Thymus (tissue), 11 donors: ENCODE data around the gene MRPL19. TPM values are rescaled to one million over a fixed set of nuclear protein-coding genes. Genes with fewer than 3 reads are reported as not detected.

ENCODE experiments used
- DNase-seq, 9 donors: peaks; one replicate each; pipeline ENCODE4 v3.0.0-alpha.2; 2013; ENCODE audit warnings: low spot score in 9 of 9, low read depth in 6 of 9, missing footprints in 1 of 9
- H3K27ac ChIP-seq, 2 donors: one replicate each; pipeline ENCODE4 v1.5.1; 2013; ENCODE audit warnings: control low read depth in 1 of 2, low read depth in 1 of 2, low read length in 1 of 2, mild to moderate bottlenecking in 1 of 2, moderate library complexity in 1 of 2
- H3K27me3 ChIP-seq, 2 donors: one replicate each; pipeline ENCODE4 v1.5.1; 2013; ENCODE audit warnings: low read length in 1 of 2; ENCODE audit not compliant: control insufficient read depth in 2 of 2, insufficient read depth in 1 of 2
- H3K36me3 ChIP-seq, 2 donors: one replicate each; pipeline ENCODE4 v1.5.1; 2013; ENCODE audit warnings: low read length in 1 of 2, mild to moderate bottlenecking in 1 of 2, moderate library complexity in 1 of 2; ENCODE audit not compliant: control insufficient read depth in 2 of 2, insufficient read depth in 2 of 2
- H3K4me1 ChIP-seq, 2 donors: one replicate each; pipeline ENCODE4 v1.5.1; 2013; ENCODE audit warnings: low read length in 2 of 2; ENCODE audit not compliant: control insufficient read depth in 2 of 2, insufficient read depth in 2 of 2
- H3K4me3 ChIP-seq, 2 donors: one replicate each; pipeline ENCODE4 v1.5.1; 2013; ENCODE audit warnings: low read length in 2 of 2, control low read depth in 1 of 2, mild to moderate bottlenecking in 1 of 2
- H3K9me3 ChIP-seq, 2 donors: one replicate each; pipeline ENCODE4 v1.5.1; 2013; ENCODE audit warnings: low read length in 1 of 2, mild to moderate bottlenecking in 1 of 2; ENCODE audit not compliant: control insufficient read depth in 2 of 2, insufficient read depth in 1 of 2
- WGBS: extraction: QIAGEN DNeasy Blood & Tissue Kit; methylation state at CpG from one replicate; pipeline ENCODE4 v1.1.7; 2013; 5-methylcytosine and 5-hydroxymethylcytosine counted together
- polyA plus RNA-seq: library from polyadenylated mRNA; stranded (reverse); fragments of 200-250 nt; gene quantifications from one replicate; pipeline ENCODE4 v1.2.3, GENCODE V29; 2013
- total RNA-seq: library from RNA; stranded (reverse); fragments of 120-200 nt; gene quantifications from one replicate; pipeline ENCODE4 v1.2.4, GENCODE V29; 2013
- donor health status: healthy.

The MRPL19 gene
- total and polyA plus RNA-seq, 2 donors, result 15.0 to 37.3 TPM

GRCh38 chr2:75622929-75623328 lies 23.7 kb upstream of the MRPL19 start:
- no peaks in the 10 kb centered on the region for H3K9me3 ChIP-seq
- 93% methylated on average over 3 of the region's 3 CpGs for WGBS
- no peaks in the 10 kb centered on the region for H3K4me1 ChIP-seq
- no peaks in the 10 kb centered on the region for H3K36me3 ChIP-seq
- no peak overlapping the region for H3K27ac ChIP-seq
- no peak overlapping the region for H3K4me3 ChIP-seq
- DNase-seq, result no peak
- H3K27me3 ChIP-seq, result no peaks in the 10 kb centered on the region

GRCh38 chr2:75627902-75628504 lies 18.6 kb upstream of the MRPL19 start:
- Histone ChIP-seq H3K4me3 (no peak overlapping the region), H3K9me3 (no peaks in the 10 kb centered on the region), H3K36me3 (no peaks in the 10 kb centered on the region), H3K4me1 (no peaks in the 10 kb centered on the region), H3K27ac (no peak overlapping the region), H3K27me3 (no peaks in the 10 kb centered on the region)
- peak in 8 of 9 donors; percentile 34 to 80 (median 62) for DNase-seq
- WGBS, result 3% methylated on average over 4 of the region's 4 CpGs

GRCh38 chr2:75632091-75632701 lies 14.4 kb upstream of the MRPL19 start:
- Histone ChIP-seq H3K27ac (no peak overlapping the region), H3K4me1 (no peaks in the 10 kb centered on the region), H3K4me3 (no peak overlapping the region), H3K9me3 (no peaks in the 10 kb centered on the region), H3K36me3 (no peaks in the 10 kb centered on the region), H3K27me3 (no peaks in the 10 kb centered on the region)
- DNase-seq, result no peak
- WGBS, result 81% methylated on average over 5 of the region's 5 CpGs

GRCh38 chr2:75632813-75633212 lies 13.8 kb upstream of the MRPL19 start:
- Histone ChIP-seq H3K9me3 (no peaks in the 10 kb centered on the region), H3K27ac (no peak overlapping the region), H3K36me3 (no peaks in the 10 kb centered on the region), H3K4me1 (no peaks in the 10 kb centered on the region), H3K4me3 (no peak overlapping the region), H3K27me3 (peaks cover 0 to 5% of the 10 kb centered on the region in 2 donors)
- no peak for DNase-seq
- WGBS, result 97% methylated on average over 1 of the region's 1 CpG

GRCh38 chr2:75633620-75634019 lies 13.0 kb upstream of the MRPL19 start:
- Histone ChIP-seq H3K27ac (no peak overlapping the region), H3K4me1 (no peaks in the 10 kb centered on the region), H3K9me3 (no peaks in the 10 kb centered on the region), H3K27me3 (peaks cover 0 to 6% of the 10 kb centered on the region in 2 donors), H3K36me3 (no peaks in the 10 kb centered on the region), H3K4me3 (no peak overlapping the region)
- no peak for DNase-seq
- WGBS, result 61% methylated on average over 3 of the region's 3 CpGs

GRCh38 chr2:75634945-75635344 lies 11.6 kb upstream of the MRPL19 start:
- H3K27ac ChIP-seq, result no peak overlapping the region
- no peaks in the 10 kb centered on the region for H3K4me1 ChIP-seq
- no peak overlapping the region for H3K4me3 ChIP-seq
- H3K36me3 ChIP-seq, result no peaks in the 10 kb centered on the region
- H3K27me3 ChIP-seq, result peaks cover 0 to 9% of the 10 kb centered on the region in 2 donors
- 0% methylated on average over 1 of the region's 1 CpG for WGBS
- no peaks in the 10 kb centered on the region for H3K9me3 ChIP-seq
- no peak for DNase-seq

GRCh38 chr2:75637568-75637967 lies 9.0 kb upstream of the MRPL19 start:
- DNase-seq, result no peak
- no peaks in the 10 kb centered on the region for H3K4me1 ChIP-seq
- H3K27me3 ChIP-seq, result peaks cover 0 to 9% of the 10 kb centered on the region in 2 donors
- H3K4me3 ChIP-seq, result no peak overlapping the region
- no peak overlapping the region for H3K27ac ChIP-seq
- 85% methylated on average over 1 of the region's 1 CpG for WGBS
- no peaks in the 10 kb centered on the region for H3K36me3 ChIP-seq
- no peaks in the 10 kb centered on the region for H3K9me3 ChIP-seq

- peak in 7 of 9 donors; percentile 5 to 60 (median 28) for DNase-seq
- Histone ChIP-seq H3K4me3 (no peak overlapping the region), H3K4me1 (no peaks in the 10 kb centered on the region), H3K27ac (peak overlapping the region in 1 of 2 donors; percentile 38), H3K36me3 (no peaks in the 10 kb centered on the region), H3K27me3 (peaks cover 0 to 9% of the 10 kb centered on the region in 2 donors), H3K9me3 (peaks cover 0 to under 1% of the 10 kb centered on the region in 2 donors)
- 3% methylated on average over 3 of the region's 3 CpGs for WGBS
Observed at GRCh38 chr2:75640621-75641121, 5.9 kb upstream of the MRPL19 start.

GRCh38 chr2:75641587-75641986 lies 5.0 kb upstream of the MRPL19 start:
- Histone ChIP-seq H3K4me3 (no peak overlapping the region), H3K9me3 (peaks cover 0 to 7% of the 10 kb centered on the region in 2 donors), H3K27me3 (peaks cover 0 to 9% of the 10 kb centered on the region in 2 donors), H3K4me1 (peaks cover 0 to 5% of the 10 kb centered on the region in 2 donors), H3K27ac (no peak overlapping the region), H3K36me3 (no peaks in the 10 kb centered on the region)
- 97% methylated on average over 1 of the region's 1 CpG for WGBS
- DNase-seq, result no peak
